Fibroblast of gingiva (primary cell): ENCODE measurements around the gene STXBP2.

Experiments used
- DNase-seq: peaks from one replicate; pipeline ENCODE4 v3.0.0-alpha.2; 2011; ENCODE audit warnings: low read depth

STXBP2 gene

GRCh38 chr19:7650148-7650547 is 13.2 kb downstream of the STXBP2 start:
- DNase-seq, result no peak

GRCh38 chr19:7652061-7652641 is 15.2 kb downstream of the STXBP2 start:
- DNase-seq, result peak; percentile 83

- DNase-seq, result no peak
These were observed 17.5 kb downstream of the STXBP2 start for GRCh38 chr19:7654401-7654800.

GRCh38 chr19:7655581-7655980 is 18.7 kb downstream of the STXBP2 start:
- DNase-seq, result no peak

- DNase-seq, result peak; percentile 39
These were observed 20.3 kb downstream of the STXBP2 start for GRCh38 chr19:7657131-7657751.

GRCh38 chr19:7658219-7658686 is 21.3 kb downstream of the STXBP2 start:
- no peak for DNase-seq

- no peak for DNase-seq
These were observed 25.0 kb downstream of the STXBP2 start for GRCh38 chr19:7661744-7662538.

GRCh38 chr19:7662657-7663056 is 25.7 kb downstream of the STXBP2 start:
- no peak for DNase-seq

- no peak for DNase-seq
These were observed 26.8 kb downstream of the STXBP2 start for GRCh38 chr19:7663706-7664105.

- peak; percentile 87 for DNase-seq
These were observed 28.2 kb downstream of the STXBP2 start for GRCh38 chr19:7665076-7665475.

- DNase-seq, result no peak
These were observed 31.9 kb downstream of the STXBP2 start, which contains the start of gene RETN for GRCh38 chr19:7668842-7669241. RETN (plus strand) TSS chr19:7669049; CDS start chr19:7669327, 278 bp downstream.

- no peak for DNase-seq
These were observed 32.7 kb downstream of the STXBP2 start for GRCh38 chr19:7669641-7670040.

GRCh38 chr19:7670150-7670783 is 33.4 kb downstream of the STXBP2 start:
- DNase-seq, result no peak

GRCh38 chr19:7670790-7671189 is 33.9 kb downstream of the STXBP2 start:
- DNase-seq, result no peak

GRCh38 chr19:7672522-7672921 is 35.6 kb downstream of the STXBP2 start:
- DNase-seq, result no peak

- peak; percentile 88 for DNase-seq
These were observed 37.4 kb downstream of the STXBP2 start for GRCh38 chr19:7674010-7675005.

GRCh38 chr19:7676376-7676775 is 39.5 kb downstream of the STXBP2 start:
- DNase-seq, result no peak

GRCh38 chr19:7676854-7677253 is 39.9 kb downstream of the STXBP2 start, which contains the start of gene MCEMP1:
MCEMP1 (plus strand) TSS chr19:7677090; CDS start chr19:7677121, 31 bp downstream.
- DNase-seq, result no peak

GRCh38 chr19:7677669-7678311 is 40.9 kb downstream of the STXBP2 start:
- no peak for DNase-seq

- no peak for DNase-seq
These were observed 42.3 kb downstream of the STXBP2 start for GRCh38 chr19:7678971-7679751.
